Mammary epithelial cell (primary cell): ENCODE results near the gene MAGI1.

Source experiments
- EZH2 ChIP-seq: IDR thresholded peaks from 2 replicates; pipeline ENCODE4 v1.6.1; 2012; ENCODE audit warnings: low read length, inconsistent platforms, borderline replicate concordance
- TF ChIP-seq, protein P1 (sequence below), 2 donors: IDR thresholded peaks in 1 of 2; conservative IDR thresholded peaks in 1 of 2; 2 replicates each; pipeline ENCODE4 v1.5.1; 2011 to 2012; ENCODE audit warnings: inconsistent platforms in 2 of 2, low read length in 2 of 2, mild to moderate bottlenecking in 2 of 2, control low read depth in 1 of 2, low read depth in 1 of 2; ENCODE audit not compliant: insufficient read depth in 1 of 2; ENCODE audit errors: extremely low read depth in 1 of 2

DNA sequence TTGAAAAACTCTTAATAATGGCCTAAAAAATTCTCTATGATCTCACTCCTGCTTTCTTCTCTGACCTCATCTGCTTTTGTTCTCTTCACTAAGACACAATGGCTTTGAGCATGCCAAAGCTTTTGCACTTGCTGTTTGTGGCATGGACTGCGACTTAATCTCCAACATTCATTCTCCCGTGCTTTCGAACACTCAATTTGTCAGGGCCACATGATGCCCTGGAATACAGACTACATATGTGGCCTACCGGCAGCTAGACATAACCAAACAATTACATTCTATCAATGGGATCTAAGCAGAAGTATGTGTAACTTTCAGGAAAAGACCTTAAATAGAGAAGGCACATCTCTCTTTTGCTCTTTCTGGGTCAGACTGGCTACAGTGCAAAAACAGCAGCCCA lies 506.5 kb downstream of the MAGI1 start:
- TF ChIP-seq, protein P1, sequence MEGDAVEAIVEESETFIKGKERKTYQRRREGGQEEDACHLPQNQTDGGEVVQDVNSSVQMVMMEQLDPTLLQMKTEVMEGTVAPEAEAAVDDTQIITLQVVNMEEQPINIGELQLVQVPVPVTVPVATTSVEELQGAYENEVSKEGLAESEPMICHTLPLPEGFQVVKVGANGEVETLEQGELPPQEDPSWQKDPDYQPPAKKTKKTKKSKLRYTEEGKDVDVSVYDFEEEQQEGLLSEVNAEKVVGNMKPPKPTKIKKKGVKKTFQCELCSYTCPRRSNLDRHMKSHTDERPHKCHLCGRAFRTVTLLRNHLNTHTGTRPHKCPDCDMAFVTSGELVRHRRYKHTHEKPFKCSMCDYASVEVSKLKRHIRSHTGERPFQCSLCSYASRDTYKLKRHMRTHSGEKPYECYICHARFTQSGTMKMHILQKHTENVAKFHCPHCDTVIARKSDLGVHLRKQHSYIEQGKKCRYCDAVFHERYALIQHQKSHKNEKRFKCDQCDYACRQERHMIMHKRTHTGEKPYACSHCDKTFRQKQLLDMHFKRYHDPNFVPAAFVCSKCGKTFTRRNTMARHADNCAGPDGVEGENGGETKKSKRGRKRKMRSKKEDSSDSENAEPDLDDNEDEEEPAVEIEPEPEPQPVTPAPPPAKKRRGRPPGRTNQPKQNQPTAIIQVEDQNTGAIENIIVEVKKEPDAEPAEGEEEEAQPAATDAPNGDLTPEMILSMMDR (conservative IDR thresholded peaks at IDR 0.05 in 1 of 2, IDR thresholded peaks at IDR 0.05 in 1 of 2; ENCODE audit: extremely low read depth in 1 of 2, insufficient read depth in 1 of 2, low read depth in 1 of 2, low read length in 2 of 2): no peak
- TF ChIP-seq EZH2: no peak
